Measurements from ENCODE around the gene CAPN1. TPM values are rescaled to one million over a fixed set of nuclear protein-coding genes. Genes with fewer than 3 reads are reported as not detected.

The CAPN1 gene
- total and polyA plus RNA-seq, 9 of the 15 experiments (the other 6 are each of a cell fraction or from before 2014, with no cell fraction given) = 3.5 to 199 (median 61.6) TPM

- TF ChIP-seq AFF4 (CRISPR knock-in tag; IDR thresholded peaks at IDR 0.05) = no peak; the same call in 1 of the 2 replicates
- no peak for TF ChIP-seq XRCC4 (IDR thresholded peaks at IDR 0.05; ENCODE audit: extremely low read depth, insufficient read depth, insufficient read length)
- no peak for TF ChIP-seq TEAD2 (tag; IDR thresholded peaks at IDR 0.05)
- no peak for TF ChIP-seq SMAD3 (CRISPR knock-in tag; conservative IDR thresholded peaks at IDR 0.05)
- no peak for TF ChIP-seq RB1 (IDR thresholded peaks at IDR 0.05; ENCODE audit: low read depth)
- TF ChIP-seq ZFP30 (CRISPR knock-in tag; IDR thresholded peaks at IDR 0.05; ENCODE audit: borderline replicate concordance) = no peak
- TF ChIP-seq TSC22D4 (tag; IDR thresholded peaks at IDR 0.05) = no peak
- TF ChIP-seq TRIM24 (IDR thresholded peaks at IDR 0.05) = no peak
- TF ChIP-seq RUNX1 (IDR thresholded peaks at IDR 0.05; ENCODE audit: low read depth) = no peak
- TF ChIP-seq NCOA4 (IDR thresholded peaks at IDR 0.05; ENCODE audit: partially characterized antibody) = no peak
- no peak for TF ChIP-seq ZNF717 (CRISPR knock-in tag; IDR thresholded peaks at IDR 0.05)
- TF ChIP-seq ZNF518B (CRISPR knock-in tag; IDR thresholded peaks at IDR 0.05) = no peak
Measured at GRCh38 chr11:65134952-65135632, 46.6 kb upstream of the CAPN1 start (continued).

Measured in K562 (cell line).